Liver (tissue), 3 donors: ENCODE data around the gene PGM5.
"Not testable (repeated sequence)": the region's sequence is repeated elsewhere in the genome, so short reads cannot be mapped to it uniquely, and the experiment has no call there.

Experiments
- CTCF ChIP-seq: fragments of 150-350 bp; IDR thresholded peaks from 2 replicates; pipeline ENCODE4 v1.5.1; 2017; ENCODE audit warnings: improper control_type of control experiment, low read depth, low read length; ENCODE audit not compliant: missing input control
- EGR1 ChIP-seq, 2 donors: IDR thresholded peaks; 2 replicates each; pipeline ENCODE4 v1.6.1; 2016 to 2018; ENCODE audit warnings: antibody characterized with exemption in 2 of 2, low read depth in 2 of 2
- HNF4A ChIP-seq, 2 donors: conservative IDR thresholded peaks; 2 replicates each; pipeline ENCODE4 v1.6.1; 2016; ENCODE audit warnings: antibody characterized with exemption in 2 of 2, mild to moderate bottlenecking in 2 of 2
- JUND ChIP-seq, 2 donors: IDR thresholded peaks; 2 replicates each; pipeline ENCODE4 v1.6.1; 2016; ENCODE audit warnings: antibody characterized with exemption in 2 of 2
- RAD21 ChIP-seq, 2 donors: IDR thresholded peaks; 2 replicates each; pipeline ENCODE4 v1.6.1; 2016; ENCODE audit warnings: antibody characterized with exemption in 2 of 2, mild to moderate bottlenecking in 2 of 2
- REST ChIP-seq: IDR thresholded peaks from 2 replicates; pipeline ENCODE4 v1.6.1; 2016; ENCODE audit warnings: antibody characterized with exemption, mild to moderate bottlenecking
- RXRA ChIP-seq, 2 donors: IDR thresholded peaks; 2 replicates each; pipeline ENCODE4 v1.6.1; 2017 to 2018; ENCODE audit warnings: antibody characterized with exemption in 2 of 2, mild to moderate bottlenecking in 1 of 2
- TAF1 ChIP-seq: conservative IDR thresholded peaks from 2 replicates; pipeline ENCODE4 v1.6.1; 2016; ENCODE audit warnings: antibody characterized with exemption, mild to moderate bottlenecking
- ZBTB33 ChIP-seq: IDR thresholded peaks from 2 replicates; pipeline ENCODE4 v1.6.1; 2016; ENCODE audit warnings: antibody characterized with exemption
- donor health status: healthy.
- donor health status: healthy.

GRCh38 chr9:68329106-68329505 lies 27.3 kb upstream of the PGM5 start:
- TF ChIP-seq CTCF; HNF4A (conservative IDR thresholded peaks at IDR 0.05); EGR1 (IDR thresholded peaks at IDR 0.05; ENCODE audit: low read depth in 2 of 2); RXRA (IDR thresholded peaks at IDR 0.05); RAD21 (IDR thresholded peaks at IDR 0.05); JUND (IDR thresholded peaks at IDR 0.05); TAF1; REST; ZBTB33: not testable (repeated sequence)
